ENCODE measurements around the gene RNF167. TPM values are rescaled to one million over a fixed set of nuclear protein-coding genes. Genes with fewer than 3 reads are reported as not detected.

RNF167 gene
- polyA plus RNA-seq, 1 experiment, result 69.9 TPM

DNA sequence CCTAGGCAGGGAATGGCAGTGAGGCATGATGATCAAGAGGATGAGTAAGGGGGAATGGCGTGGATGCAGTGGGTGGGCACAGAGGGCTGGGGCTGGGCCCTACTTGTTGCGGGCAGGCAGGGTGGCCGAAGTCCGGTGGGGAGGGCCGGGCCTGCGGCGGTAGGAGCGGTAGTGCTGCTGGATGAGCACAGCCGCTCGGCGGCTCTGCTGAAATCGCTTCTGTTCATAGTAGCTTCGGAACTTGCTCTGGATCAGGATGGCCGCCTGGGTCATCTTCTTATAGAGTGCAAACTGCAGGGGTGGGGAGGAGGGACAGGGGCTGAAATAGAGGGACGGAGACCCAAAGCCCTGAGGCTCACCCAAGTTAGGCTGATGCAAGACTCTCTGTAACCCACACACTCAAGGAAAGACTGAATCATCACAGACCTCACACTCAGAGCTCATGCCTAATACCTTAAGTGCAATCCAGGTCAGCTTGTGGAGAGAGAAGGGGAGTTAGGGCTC is 29.0 kb downstream of the RNF167 start:
- DNase-seq (ENCODE audit: low read depth), result peak; percentile 83
- Histone ChIP-seq H3K36me3 (ENCODE audit: control insufficient read depth, insufficient read depth, low read length) (peaks cover 15% of the 10 kb centered on the region), H3K27me3 (ENCODE audit: control insufficient read depth, insufficient read depth, low read length) (no peaks in the 10 kb centered on the region), H3K4me3 (ENCODE audit: low read depth, low read length) (peak overlapping the region; percentile 56)
- POLR2A ChIA-PET, result interaction anchor here (0.5 kb wide), 1 partner anchor 20 kb away, joined by 3 read pairs; no protein-coding TSS in a partner anchor
- TF ChIP-seq, protein P1, sequence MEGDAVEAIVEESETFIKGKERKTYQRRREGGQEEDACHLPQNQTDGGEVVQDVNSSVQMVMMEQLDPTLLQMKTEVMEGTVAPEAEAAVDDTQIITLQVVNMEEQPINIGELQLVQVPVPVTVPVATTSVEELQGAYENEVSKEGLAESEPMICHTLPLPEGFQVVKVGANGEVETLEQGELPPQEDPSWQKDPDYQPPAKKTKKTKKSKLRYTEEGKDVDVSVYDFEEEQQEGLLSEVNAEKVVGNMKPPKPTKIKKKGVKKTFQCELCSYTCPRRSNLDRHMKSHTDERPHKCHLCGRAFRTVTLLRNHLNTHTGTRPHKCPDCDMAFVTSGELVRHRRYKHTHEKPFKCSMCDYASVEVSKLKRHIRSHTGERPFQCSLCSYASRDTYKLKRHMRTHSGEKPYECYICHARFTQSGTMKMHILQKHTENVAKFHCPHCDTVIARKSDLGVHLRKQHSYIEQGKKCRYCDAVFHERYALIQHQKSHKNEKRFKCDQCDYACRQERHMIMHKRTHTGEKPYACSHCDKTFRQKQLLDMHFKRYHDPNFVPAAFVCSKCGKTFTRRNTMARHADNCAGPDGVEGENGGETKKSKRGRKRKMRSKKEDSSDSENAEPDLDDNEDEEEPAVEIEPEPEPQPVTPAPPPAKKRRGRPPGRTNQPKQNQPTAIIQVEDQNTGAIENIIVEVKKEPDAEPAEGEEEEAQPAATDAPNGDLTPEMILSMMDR (IDR thresholded peaks at IDR 0.05; ENCODE audit: insufficient read depth, low read depth, low read length), result no peak
- CTCF ChIA-PET, result interaction anchor here (0.8 to 4.6 kb wide), 5 partner anchors 11 to 93 kb away, joined by 3 to 40 read pairs (median 6); partner anchors contain the start of genes CAMTA2 and INCA1

DNA sequence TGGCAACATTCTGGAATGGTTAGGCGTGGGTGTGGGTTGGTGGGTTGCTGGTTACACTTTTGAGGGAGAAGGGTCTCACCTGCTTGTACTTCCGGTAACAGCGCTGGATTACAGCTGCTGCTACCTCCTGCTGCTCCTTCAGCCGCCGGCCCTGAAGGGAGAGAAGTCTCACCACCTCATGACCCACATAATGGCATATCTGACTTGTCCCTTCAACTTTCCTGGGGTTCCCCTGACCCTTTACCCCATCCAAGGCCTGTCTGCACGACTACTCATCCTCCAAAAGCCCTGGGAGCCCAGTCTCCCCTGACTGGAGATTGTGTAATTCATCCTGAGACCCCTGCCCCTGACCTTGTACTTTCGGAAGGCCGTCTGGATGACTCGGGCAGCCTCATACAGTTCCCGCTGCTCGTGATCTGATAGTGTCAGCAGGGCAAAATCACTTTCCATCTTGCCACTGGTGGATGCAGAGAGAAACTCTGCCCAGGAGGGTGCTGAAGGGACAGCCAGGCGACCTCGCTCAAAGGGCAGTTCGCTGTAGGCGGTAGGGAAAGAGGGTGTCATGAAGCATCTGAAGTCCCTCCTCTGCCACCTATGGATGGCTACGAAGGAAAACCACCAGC is 29.6 kb downstream of the RNF167 start:
- Histone ChIP-seq H3K4me3 (ENCODE audit: low read depth, low read length) (peak overlapping the region; percentile 56), H3K36me3 (ENCODE audit: control insufficient read depth, insufficient read depth, low read length) (peaks cover 16% of the 10 kb centered on the region), H3K27me3 (ENCODE audit: control insufficient read depth, insufficient read depth, low read length) (no peaks in the 10 kb centered on the region)
- CTCF ChIA-PET, result interaction anchor here (0.8 to 4.6 kb wide), 6 partner anchors 11 to 92 kb away, joined by 3 to 40 read pairs (median 5); partner anchors contain the start of genes CAMTA2 and INCA1
- TF ChIP-seq, protein P1 (IDR thresholded peaks at IDR 0.05; ENCODE audit: insufficient read depth, low read depth, low read length), result no peak
- DNase-seq (ENCODE audit: low read depth), result no peak
- POLR2A ChIA-PET, result no interaction called here

DNA sequence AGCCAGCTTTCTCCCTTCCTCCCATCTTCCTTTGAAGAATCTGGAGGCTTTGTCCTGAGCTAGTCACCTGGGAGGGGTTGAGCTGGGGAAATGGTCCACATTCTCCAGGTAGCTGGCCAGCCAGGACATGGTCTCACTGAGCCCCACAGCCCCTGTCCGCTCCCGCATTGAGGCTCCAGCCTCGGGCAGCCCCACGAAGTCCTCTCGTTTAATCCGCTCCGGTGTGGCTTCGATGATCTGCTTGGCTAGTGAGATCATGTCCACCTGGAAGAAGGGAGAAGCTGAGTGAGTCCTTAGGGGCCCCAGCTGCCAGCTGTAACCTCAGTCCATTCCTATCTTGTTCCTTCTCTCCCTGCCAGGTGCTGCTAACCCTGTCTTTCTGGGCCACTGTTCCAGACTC is 30.2 kb downstream of the RNF167 start:
- Histone ChIP-seq H3K27me3 (ENCODE audit: control insufficient read depth, insufficient read depth, low read length) (no peaks in the 10 kb centered on the region), H3K36me3 (ENCODE audit: control insufficient read depth, insufficient read depth, low read length) (peaks cover 16% of the 10 kb centered on the region), H3K4me3 (ENCODE audit: low read depth, low read length) (no peak overlapping the region)
- ChIA-PET POLR2A (interaction anchor here (0.6 kb wide), 1 partner anchor 630 kb away, joined by 4 read pairs; no protein-coding TSS in a partner anchor), CTCF (interaction anchor here (0.9 to 4.6 kb wide), 6 partner anchors 8 to 61 kb away, joined by 3 to 40 read pairs (median 4); partner anchors contain the start of gene CAMTA2)
- TF ChIP-seq, protein P1 (IDR thresholded peaks at IDR 0.05; ENCODE audit: insufficient read depth, low read depth, low read length), result no peak
- DNase-seq (ENCODE audit: low read depth), result no peak

DNA sequence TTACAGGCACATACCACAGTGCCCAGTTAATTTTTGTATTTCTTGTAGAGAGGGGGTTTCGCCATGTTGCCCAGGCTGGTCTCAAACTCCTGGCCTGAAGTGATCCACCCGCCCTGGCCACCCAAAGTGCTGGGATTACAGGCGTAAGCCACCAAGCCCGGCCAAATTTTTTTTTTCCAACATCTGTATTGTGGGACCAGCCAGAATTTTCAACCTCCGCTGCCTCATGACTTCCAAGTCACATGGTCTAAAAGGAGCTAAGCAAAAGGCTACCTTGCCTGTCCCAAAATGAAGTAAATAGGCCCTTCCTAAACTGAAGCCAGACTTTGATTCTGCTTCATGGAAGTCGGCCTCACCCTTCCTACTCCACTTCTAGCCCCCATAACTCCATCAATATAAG is 31.8 kb downstream of the RNF167 start:
- Histone ChIP-seq H3K36me3 (ENCODE audit: control insufficient read depth, insufficient read depth, low read length) (peaks cover 14% of the 10 kb centered on the region), H3K4me3 (ENCODE audit: low read depth, low read length) (no peak overlapping the region), H3K27me3 (ENCODE audit: control insufficient read depth, insufficient read depth, low read length) (no peaks in the 10 kb centered on the region)
- CTCF ChIA-PET, result interaction anchor here (0.6 to 4.6 kb wide), 3 partner anchors 9 to 64 kb away, joined by 4 to 40 read pairs (median 7); no protein-coding TSS in a partner anchor
- TF ChIP-seq, protein P1 (IDR thresholded peaks at IDR 0.05; ENCODE audit: insufficient read depth, low read depth, low read length), result no peak
- POLR2A ChIA-PET, result no interaction called here
- DNase-seq (ENCODE audit: low read depth), result no peak

DNA sequence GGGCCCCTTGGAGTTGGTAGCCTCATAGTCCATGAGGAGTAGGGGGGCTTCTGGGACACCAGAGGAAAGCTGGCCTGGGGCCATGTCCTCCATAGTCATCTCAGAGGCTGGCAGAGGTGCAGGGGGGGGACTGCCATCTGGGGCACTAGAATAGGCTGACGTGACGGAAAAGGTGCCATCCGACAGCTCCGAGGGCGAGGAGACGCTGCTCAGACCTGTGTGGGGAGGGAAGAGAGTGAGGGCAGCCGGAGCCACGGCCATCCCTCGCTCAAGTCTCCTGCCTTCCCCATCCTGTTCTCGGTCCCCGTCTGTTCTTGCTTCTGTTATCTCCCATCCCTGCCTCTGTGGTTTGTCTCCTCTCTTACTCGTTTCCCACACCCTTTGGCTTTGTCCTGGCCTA is 32.3 kb downstream of the RNF167 start:
- no peak for DNase-seq (ENCODE audit: low read depth)
- ChIA-PET POLR2A (no interaction called here), CTCF (interaction anchor here (4.6 kb wide), 1 partner anchor 8 kb away, joined by 40 read pairs; no protein-coding TSS in a partner anchor)
- Histone ChIP-seq H3K27me3 (ENCODE audit: control insufficient read depth, insufficient read depth, low read length) (no peaks in the 10 kb centered on the region), H3K36me3 (ENCODE audit: control insufficient read depth, insufficient read depth, low read length) (peaks cover 16% of the 10 kb centered on the region), H3K4me3 (ENCODE audit: low read depth, low read length) (no peak overlapping the region)
- TF ChIP-seq, protein P1 (IDR thresholded peaks at IDR 0.05; ENCODE audit: insufficient read depth, low read depth, low read length), result no peak
